HG02588 (cell line): ENCODE data around the gene ULK3.

ENCODE experiments used
- ATAC-seq: cut with Tn5 transposase; IDR thresholded peaks from one replicate; pipeline ENCODE4 v1.9.1; 2021; ENCODE audit warnings: mild to moderate bottlenecking, moderate library complexity; ENCODE audit not compliant: unreplicated experiment

The ULK3 gene

DNA sequence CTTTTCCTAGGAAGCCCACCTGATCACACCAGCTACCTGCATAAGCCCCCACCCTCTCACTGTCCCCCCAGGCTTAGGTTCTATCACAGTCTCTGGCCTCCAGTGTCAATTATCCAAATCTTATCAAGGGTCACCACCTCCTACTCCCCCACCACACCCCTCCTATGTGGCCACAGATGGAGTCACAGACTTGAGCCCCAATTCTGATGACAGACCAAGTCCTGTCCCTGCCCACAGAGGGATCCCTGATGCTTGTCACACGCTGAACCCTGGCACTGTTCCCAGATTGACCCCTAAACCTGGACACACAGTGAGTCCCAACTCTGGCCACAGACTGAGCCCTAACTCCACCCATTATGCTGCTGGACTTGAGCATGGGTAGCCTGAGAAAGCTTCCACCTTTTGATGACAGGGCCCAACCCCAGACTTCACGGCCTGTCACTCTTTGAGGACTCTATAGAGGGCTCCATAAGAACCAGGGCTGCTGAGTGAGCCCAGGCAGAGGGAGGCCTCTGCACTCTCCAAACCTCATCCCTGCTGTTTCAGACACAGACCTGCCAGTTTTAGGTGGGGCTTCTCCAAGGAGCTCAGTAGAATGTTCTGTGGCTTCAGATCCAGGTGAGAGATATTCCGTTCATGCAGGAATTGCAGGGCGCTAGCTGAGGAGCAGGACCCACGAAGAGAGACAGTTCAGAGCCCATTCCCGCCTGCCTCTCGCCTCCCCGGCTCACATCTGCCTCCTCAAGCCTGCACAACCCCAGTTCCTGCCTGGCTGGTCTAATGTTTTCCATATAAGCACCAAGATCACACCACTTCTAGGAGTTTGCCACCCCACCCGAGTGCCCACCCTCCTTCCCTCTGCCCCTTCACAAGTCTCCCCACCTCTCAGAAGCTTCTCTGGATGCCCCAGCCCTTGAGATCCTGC is 1.8 kb downstream of the ULK3 start:
- no peak for ATAC-seq

DNA sequence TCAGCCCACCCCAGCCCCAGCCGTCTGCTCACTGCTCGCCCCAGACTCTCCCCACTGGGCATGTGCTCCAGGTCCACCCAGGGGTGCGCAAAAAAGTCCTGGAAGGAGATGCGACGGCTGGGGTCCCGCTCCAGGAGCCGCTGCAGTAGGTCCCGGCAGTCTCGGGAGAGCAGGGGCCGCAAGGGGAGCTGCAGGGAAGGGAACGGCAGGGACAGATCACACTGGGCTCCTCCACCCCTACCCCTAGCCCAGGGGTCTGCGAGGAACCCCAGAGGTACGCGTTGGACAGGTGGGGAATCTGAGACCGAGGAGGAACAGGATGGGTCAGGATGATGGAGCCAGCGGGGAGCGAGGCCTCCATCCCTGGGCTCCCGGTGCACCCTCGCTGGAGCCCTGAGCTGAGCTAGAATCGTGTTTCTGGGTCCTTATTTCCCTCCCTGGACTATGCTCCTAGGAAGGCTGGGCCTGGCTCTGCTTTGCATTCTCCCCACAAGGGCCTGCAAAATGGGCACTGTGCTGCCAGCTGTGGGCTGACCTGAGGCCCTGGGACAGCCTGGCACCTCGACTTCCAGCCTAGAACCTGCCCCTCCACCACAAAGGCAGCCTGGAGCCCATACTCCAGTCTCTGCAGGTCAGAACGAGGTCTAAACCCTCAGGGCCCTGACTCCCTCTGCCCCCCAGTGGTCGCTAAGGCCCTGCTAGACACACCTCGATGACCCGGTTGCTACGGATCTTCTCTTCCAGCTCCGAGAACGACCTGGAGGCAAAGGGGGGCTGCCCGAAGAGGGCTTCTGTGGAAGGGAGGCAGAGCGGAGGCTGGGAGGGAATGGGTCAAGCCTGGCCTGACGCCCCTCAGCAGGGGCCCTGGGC is 3.2 kb downstream of the ULK3 start:
- ATAC-seq = no peak

DNA sequence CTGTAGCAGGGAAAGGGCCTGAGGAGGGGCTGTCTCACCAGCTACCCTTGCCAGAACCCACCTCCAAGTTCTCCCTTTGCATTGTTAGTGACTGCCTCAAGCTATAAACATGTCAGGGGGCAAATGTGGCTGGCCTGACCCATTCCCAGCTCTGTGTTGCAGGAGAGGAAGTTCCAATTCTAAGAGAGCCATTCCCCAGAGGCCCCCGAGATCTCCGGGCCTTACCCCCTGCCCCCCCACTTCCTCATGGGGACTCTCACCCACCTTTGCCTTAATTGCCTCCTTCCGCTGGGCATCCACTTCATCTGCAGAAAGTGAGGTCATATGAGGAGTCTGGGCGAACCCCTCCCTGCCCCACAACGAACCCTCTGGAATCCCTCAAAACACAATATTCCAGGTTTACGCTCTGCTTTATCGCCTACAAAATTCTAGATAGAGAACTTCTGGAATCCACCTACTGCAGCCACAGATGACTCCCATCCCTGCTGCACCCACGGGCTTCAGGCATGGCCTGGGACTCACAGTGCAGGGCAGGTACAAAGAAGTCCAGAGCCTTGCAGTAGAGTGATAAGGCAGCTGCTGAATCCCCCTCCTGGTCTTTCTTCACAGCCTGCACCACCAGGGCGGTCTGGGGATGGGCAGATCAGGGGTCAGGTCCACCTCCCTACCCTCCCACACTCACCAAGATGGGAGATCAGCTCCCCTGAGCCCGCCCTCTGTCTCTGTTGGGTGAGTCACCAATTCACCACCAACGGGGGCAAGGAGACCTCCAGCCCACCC is 4.0 kb downstream of the ULK3 start:
- ATAC-seq = no peak

DNA sequence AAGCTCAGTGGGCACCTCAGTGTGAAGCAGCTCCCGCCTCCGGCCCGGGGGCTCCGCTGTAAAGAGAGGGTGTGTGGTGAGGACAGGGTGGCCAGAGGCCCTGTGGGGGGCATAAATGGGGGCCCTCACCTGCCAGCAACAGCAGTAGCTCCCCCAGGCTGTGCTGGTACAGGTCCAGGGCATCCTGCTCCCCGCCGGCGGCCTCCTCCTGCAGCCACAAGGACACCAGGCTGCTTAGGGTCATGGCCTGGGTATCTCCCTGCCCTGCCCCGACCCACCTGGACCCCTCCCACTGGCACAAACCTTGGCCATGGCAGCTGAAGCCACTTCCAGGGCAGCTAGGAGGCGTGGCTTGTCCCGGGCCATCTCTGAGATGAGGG is 4.8 kb downstream of the ULK3 start:
- no peak for ATAC-seq

DNA sequence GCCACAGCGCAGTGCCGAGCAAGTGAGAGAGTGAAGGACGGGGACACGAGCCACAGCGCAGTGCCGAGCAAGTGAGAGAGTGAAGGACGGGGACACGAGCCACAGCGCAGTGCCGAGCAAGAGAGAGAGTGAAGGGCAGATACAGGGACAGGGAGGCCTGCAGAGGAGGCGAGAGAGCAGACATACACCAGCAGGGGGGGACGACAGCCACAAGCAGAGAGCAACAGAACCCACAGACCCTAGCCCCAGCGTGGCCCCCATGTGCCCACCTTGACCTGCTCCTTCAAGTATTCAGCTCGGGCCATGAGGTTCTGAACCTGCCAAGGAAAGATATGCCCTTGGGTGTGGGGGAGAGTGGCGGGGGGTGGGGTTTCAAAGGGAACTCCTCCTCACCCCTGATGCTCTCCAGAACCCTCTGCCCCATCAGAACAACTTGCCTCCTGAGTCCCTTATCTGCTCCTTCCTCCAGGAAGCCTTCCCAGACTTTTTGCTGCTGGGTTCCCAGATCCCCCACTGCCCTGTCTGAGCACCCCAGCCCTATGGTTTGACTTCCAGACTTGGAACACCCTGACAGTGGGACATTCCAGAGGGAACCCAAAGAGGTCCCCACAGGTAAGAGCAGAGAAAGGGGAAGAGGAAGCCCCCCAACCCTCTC is 5.3 kb downstream of the ULK3 start:
- ATAC-seq = no peak

DNA sequence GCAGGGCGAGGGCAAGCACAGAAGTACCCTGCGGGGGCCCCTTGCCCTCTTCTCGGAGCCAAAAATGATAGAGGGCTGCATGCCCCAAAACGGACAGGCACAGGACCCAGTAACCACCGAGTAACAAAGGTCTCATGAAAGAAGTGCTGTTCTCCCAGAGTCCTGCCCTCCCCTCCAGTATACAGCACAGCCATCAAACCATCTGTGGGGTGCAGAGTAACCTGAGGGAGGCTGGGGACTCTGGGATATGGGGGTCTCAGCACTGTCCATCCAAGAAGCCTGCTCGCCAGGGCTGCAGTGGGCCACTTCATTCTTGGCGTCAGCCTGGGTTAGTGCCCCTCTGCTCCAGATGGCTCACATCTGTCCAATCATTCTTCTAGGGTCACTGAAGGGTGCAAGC is 6.1 kb downstream of the ULK3 start:
- no peak for ATAC-seq

DNA sequence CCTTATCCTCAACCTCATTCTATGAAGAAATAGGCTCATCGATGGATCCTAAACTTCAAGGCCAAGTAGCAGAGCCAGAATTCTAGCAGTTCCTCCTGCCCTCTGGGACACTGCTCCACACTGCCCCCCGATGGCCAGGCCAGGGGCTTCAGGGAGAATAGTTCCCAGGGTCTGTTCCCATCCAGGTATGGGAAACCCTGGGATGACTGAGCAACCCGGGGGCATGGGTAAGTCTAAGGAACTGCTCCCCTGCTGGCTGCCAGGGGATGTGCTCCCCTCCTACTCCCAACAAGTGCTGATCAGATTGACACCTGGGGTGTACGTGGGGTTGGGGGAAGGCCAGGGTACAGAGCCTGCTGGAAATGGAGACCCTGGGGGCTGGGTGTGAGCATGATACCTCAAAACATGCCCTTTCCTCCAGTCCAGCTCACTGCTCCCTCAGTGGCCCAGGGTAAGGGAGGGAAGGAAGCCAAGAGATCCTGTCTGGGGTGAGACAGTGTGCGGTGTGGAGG is 7.6 kb downstream of the ULK3 start:
- no peak for ATAC-seq

DNA sequence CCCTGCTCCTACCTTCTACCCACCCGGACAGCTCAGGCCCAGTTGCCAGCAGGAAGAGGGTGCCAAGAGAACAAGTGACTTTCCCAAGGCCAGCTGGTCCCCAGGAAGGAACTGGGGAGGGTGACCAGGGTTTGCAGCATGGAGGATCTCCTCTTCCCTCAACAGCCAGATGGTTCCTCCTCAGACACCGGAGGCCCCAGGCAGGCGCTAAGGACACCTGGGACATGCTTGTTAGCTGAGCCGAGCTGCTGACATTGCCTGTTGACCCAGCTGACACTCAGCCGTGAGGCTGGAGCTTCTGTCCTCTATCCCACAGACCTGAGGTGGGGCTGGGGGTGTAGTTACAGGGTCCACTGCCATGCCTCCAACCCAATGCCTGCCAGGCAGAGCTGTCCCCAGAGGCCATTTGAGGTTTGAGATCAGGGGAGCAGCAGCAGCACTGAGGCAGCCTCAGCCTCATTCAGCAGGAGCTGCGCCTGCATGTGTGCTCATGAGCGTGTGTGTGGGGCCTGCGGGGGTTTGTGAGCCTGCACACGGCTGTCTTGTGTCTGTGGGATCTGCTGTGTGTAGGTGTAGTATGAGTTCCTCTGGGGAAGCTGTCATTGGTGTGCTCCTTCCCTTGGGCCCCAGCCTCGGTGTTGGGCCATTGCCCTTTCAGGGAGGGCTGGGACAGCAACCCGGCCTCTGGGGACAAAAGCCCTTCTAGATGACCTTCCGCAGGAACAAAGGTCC is 9.4 kb downstream of the ULK3 start:
- ATAC-seq = no peak

DNA sequence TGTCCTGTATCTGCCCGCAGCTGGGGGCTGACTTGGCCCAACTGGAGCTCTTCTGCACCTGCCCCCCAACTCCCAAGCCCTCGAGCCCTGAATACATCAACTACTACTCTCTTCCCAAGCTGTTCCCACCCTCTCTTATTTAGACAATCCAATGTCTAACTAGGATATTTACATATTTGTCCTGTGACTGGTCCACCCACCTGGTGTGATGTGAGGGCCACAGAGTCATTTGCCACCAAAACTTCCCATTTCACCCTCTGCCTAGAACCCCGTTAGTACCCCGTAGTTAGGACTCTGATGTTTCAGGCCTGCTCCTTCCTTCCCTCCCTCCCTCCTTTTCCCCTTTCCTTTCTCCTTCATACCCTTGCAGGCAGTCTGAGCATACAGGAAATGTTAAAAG is 10.1 kb downstream of the ULK3 start:
- ATAC-seq = no peak

DNA sequence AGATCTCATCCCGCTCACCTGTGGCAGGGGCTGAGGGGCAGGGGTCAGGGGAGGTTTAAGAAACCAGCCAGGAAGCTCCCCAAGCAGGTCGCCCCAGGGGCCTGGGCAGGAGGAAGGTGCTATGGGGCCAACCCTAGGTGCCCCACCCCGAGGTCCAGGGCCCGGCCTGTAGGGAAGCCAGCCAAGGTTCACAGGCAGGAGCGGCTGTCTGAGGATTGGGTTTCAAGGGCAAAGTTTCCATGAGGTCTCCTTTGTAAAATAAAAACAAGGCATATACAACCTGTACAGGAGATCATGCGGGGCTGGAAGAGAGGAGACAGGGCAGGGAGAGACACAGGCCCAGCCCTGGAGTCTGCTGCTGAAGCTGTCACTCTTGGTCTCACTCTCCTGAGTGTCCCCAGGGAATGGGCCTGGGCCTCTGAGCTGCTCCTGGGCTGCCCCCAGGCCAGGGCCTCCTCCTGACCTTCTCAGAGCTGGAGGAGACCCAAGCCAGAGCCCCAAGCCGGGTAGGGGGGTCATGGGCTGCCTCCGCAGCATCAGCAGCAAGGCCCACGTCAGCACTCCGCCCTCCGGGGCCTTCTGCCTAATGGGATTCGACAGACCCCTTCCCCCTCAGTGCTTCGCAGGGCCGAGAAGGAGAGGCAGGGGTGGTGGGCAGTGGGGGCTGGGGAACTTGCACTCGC is 11.0 kb downstream of the ULK3 start:
- no peak for ATAC-seq

DNA sequence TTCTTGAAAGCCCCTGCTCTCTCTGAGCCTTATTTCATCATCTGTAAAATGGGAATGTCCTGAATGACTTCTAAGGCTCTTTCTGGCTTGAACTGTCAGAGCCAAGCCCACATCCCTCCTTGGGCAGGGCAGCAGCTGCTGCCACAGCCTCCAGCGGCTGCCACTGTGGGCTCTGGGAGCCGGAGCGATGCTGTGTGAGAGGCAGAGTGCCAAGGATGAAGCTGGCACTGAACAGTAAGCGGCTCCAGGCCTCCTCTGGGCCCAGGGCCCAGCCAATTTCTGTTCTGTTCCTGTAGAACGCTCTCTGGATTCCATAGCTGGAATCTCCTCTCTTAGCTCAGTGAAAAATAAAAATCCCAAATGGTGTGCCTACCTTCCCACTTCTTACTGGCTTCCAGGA is 12.1 kb downstream of the ULK3 start:
- ATAC-seq = no peak

DNA sequence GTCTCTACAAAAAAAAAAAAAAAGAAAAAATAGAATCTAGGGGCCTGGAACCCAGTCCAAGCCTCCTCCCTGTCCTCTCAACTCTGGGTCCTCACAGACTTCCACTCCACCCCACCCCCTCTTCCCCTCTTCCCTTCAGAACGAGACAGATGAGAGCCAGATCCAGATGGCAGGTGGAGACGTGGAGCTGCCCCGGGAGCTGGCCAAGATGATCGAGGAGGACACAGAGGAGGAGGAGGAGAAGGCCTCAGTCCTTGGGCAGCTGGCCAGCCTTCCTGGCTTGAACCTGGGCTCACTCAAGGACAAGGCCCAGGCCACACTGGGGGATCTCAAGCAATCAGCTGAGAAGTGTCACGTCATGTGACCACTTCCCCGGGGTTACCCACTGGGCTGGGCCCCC is 13.0 kb downstream of the ULK3 start:
- no peak for ATAC-seq

DNA sequence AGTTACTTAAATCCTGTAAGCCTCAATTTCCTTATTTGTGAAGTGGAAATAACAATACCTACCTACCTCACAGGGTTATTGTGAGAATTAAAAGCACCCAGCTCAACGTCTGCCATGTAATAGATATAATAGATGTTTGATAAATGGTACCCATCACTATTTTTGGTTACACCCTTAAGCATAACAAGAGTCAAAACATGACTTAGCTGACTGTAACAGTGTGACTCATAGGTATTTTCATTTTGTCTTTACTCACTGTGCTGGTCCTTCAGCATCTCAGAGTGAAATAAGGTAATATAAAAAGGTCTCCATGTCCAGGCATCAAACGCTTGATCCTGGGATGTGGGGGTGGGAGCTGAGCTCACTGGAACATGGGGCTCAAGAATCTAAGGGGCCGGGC is 13.5 kb downstream of the ULK3 start:
- ATAC-seq = no peak

DNA sequence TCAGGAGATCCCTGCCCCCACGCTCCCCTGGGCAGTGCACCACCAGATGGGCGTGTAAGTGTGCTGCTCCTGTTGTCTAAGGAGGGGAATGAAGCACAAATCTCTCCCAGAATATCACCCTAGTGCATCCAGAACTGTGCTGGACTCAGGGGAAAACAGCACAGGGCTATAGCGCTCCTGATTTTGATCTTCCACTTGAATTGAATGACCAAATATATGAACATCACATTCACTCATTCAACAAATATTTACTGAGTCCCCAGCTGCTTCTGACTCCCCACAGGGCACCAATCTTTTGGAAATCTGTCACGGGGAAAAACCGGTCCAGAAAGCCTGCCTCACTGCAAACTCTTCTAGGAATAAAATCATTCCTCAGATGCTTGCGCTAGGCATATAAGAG is 14.1 kb downstream of the ULK3 start:
- no peak for ATAC-seq

DNA sequence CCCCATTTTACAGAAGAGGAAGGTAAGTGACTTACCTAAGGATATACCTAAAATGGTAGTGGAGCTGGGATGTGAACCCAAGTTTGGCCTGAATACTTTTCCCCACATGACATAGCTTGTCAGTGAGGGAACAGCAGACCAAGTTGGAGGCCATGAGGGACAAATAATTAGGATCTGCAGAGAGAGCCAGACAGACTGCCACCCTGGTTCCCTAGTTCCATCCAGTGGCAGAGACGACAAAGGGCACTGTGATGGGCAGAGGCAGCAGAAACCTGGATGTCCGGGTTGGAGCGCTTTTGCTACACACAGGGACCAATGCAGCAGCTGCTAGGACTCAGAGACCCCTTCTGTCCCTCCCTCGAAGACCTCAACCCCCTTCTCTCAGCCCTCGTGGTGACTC is 15.3 kb downstream of the ULK3 start:
- ATAC-seq = no peak

DNA sequence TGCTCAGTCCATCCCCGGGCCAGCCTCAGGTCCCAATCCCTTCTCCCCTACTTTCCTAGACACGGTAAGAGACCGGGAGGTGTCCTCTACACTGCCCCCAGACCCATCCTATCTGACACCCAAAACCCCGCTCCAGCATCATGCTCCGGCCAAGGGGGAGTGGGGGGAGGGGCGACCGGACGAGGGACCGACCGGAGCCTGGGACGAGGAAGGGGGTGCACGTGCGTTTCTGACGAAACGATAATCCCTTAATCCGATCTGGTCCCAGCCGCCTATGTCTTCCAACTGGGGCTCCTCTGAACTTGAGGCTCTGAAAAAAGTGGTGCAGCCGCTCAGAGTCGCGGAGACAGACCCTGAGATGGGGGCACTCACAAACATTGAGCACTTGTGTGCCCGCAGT is 16.0 kb downstream of the ULK3 start:
- ATAC-seq = no peak

DNA sequence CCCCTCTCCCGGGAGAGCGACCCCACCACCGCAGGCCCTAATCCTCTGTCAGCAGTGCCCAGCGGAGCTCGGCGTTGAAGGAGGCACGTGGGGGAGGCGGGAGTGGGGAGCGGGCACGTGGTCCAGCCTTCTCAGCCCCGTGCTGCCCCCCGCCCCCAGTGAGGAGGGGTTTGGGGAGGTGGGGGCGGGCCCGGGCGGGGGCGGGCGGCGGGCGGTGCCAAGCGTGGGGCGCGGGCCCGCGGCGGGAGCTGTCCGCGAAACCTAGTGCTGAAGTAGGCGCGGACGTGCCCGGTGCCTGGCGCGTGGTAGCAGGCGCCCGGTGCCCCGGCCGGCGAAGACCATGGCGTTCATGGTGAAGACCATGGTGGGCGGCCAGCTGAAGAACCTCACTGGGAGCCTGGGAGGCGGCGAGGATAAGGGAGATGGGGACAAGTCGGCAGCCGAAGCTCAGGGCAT is 16.6 kb downstream of the ULK3 start, which contains the start of gene CPLX3:
TSS of gene CPLX3 (plus strand) at position 264 of the 456 bp plus-strand sequence. CDS start at position 341, 77 bp downstream.
- no peak for ATAC-seq

DNA sequence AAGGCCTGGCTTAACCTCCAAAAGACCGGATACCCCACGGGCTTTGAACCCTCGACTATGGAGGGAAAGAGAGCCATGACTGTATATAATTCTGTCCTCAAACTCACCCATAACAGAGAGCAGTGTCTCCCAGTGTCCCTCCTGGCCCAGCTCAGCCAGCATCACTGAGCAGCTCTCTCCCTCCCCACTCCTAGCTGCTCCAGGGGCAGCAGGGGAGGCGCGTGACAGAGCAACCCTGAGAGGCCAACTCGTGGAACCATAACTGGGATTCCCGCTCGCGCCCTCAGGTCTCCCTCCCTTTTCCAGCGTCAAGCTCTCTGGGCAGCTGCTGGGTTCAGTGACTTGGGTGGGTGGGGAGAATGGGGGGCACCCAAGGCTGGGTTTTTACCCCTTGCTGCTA is 17.1 kb downstream of the ULK3 start:
- ATAC-seq = no peak

DNA sequence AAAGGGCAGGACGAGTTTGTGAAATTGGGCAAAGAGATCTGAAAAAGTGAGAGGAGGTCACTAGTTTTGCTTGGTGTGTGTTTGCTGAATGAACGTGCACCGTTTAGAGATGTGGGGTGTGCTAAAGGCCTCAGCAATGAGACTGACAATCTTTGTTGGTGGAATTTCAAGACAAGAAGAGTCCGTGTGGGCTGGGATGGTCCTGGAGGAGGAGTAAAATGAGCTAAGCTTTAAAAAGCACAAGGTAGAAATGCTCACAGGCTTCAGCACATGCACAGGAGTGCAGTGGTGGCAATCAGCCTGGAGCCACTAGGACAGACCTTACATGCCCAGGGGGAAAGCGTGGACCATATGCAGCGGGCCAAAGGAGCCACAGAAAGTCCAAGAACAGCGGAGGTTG is 18.0 kb downstream of the ULK3 start:
- ATAC-seq = no peak
